Parathyroid adenoma (tissue), 2 donors: ENCODE measurements around the gene SEC61B.

ENCODE experiments used
- H2AFZ ChIP-seq: fragments of 300-600 bp; sonication (generic); one replicate; pipeline ENCODE4 v1.7.0; 2017; ENCODE audit warnings: antibody characterized with exemption, mild to moderate bottlenecking
- H3K27ac ChIP-seq: fragments of 300-600 bp; sonication (generic); one replicate; pipeline ENCODE4 v1.7.0; 2017
- H3K27me3 ChIP-seq: fragments of 300-600 bp; sonication (generic); one replicate; pipeline ENCODE4 v1.7.0; 2017; ENCODE audit warnings: low read length; ENCODE audit not compliant: control insufficient read depth, insufficient read depth
- H3K36me3 ChIP-seq: fragments of 300-600 bp; sonication (generic); one replicate; pipeline ENCODE4 v1.7.0; 2017; ENCODE audit warnings: low read length; ENCODE audit not compliant: control insufficient read depth, insufficient read depth
- H3K4me1 ChIP-seq: fragments of 300-600 bp; sonication (generic); one replicate; pipeline ENCODE4 v1.7.0; 2017; ENCODE audit warnings: control low read depth
- H3K4me2 ChIP-seq: fragments of 300-600 bp; sonication (generic); one replicate; pipeline ENCODE4 v1.7.0; 2017; ENCODE audit warnings: low read length
- H3K4me3 ChIP-seq: fragments of 300-600 bp; sonication (generic); one replicate; pipeline ENCODE4 v1.7.0; 2017; ENCODE audit warnings: low read depth, low read length
- H3K79me2 ChIP-seq: fragments of 300-600 bp; sonication (generic); one replicate; pipeline ENCODE4 v1.7.0; 2017; ENCODE audit warnings: control low read depth
- H3K9ac ChIP-seq: fragments of 300-600 bp; sonication (generic); one replicate; pipeline ENCODE4 v1.7.0; 2017; ENCODE audit warnings: mild to moderate bottlenecking
- H3K9me3 ChIP-seq: fragments of 300-600 bp; sonication (generic); one replicate; pipeline ENCODE4 v1.7.0; 2017; ENCODE audit warnings: low read length; ENCODE audit not compliant: control insufficient read depth
- TF ChIP-seq, protein P1 (sequence below): fragments of 300-600 bp; sonication (generic); IDR thresholded peaks from one replicate; pipeline ENCODE4 v1.7.0; 2017; ENCODE audit warnings: antibody characterized with exemption, mild to moderate bottlenecking
- donor health status: primary hyperparathyroidism.

SEC61B gene

DNA sequence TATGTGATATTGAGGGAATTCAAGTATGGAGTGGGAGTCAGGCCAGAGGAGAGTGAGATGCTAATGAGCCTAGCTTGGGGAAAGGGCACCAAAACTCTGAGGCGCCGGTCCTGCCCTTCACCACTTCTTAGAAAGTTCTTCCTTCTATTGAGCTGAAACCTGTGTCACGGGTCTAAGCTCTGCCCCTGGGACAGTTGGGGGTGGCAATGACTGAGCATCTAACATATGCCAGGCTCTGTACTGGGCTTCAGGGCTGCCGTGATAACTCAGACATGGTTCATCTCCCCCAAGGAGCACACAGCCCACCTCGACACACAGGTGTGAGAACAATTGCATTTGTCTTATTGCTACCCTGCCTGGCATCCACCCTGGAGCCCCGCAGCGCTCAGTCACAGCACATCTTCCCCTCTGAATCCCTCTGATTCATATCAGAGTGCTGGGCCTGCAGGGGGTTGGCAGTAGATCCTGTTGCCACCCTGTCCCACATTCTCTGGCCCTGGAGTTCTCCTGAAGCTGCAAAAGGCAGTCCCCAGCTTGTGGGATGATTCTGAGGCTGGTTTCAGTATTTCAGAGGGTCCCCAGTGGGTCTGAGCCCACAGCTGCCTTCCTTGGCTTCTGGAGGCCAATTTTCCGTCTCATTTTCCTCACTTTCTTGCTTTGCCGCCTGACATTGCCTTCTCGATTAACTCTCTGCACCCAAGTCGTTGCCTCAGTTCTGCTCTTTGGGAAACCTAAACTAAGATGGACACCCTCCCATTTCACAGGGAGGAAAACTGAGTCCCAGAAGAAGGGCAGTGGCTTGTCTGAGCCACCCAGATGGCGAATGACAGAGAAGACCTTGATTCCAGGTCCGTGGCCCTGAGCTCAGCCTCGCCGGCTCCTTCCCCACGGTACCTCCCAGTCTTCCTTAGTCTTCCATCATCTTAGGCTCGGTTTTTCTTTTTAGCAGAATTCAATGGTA is 42.9 kb upstream of the SEC61B start:
- Histone ChIP-seq H3K79me2 (no peaks in the 10 kb centered on the region), H3K36me3 (no peaks in the 10 kb centered on the region), H2AFZ (no peak overlapping the region), H3K4me2 (no peak overlapping the region), H3K27me3 (no peaks in the 10 kb centered on the region), H3K4me1 (no peaks in the 10 kb centered on the region), H3K4me3 (no peak overlapping the region), H3K27ac (no peak overlapping the region), H3K9me3 (no peaks in the 10 kb centered on the region), H3K9ac (no peak overlapping the region)
- TF ChIP-seq, protein P1, sequence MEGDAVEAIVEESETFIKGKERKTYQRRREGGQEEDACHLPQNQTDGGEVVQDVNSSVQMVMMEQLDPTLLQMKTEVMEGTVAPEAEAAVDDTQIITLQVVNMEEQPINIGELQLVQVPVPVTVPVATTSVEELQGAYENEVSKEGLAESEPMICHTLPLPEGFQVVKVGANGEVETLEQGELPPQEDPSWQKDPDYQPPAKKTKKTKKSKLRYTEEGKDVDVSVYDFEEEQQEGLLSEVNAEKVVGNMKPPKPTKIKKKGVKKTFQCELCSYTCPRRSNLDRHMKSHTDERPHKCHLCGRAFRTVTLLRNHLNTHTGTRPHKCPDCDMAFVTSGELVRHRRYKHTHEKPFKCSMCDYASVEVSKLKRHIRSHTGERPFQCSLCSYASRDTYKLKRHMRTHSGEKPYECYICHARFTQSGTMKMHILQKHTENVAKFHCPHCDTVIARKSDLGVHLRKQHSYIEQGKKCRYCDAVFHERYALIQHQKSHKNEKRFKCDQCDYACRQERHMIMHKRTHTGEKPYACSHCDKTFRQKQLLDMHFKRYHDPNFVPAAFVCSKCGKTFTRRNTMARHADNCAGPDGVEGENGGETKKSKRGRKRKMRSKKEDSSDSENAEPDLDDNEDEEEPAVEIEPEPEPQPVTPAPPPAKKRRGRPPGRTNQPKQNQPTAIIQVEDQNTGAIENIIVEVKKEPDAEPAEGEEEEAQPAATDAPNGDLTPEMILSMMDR: no peak

DNA sequence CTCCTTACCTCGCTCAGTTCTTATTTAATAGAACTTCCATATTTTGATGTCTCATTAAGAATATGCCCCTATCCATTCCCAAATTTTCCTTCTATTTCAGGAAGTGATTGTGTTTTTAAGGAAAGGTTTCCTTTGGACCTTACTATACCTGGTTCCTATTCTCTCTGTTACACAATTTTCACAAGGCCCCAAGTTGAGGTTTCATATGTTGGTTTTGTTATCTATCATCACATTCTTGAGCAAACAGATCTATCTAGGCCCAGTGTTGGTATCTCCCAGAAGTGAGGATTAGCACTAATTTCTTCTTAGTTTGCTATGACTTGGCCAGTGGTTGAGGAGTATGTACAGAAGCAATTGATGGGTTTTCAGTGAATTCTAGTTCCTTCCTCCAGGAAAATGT is 41.9 kb upstream of the SEC61B start:
- Histone ChIP-seq H3K4me3 (no peak overlapping the region), H3K9ac (no peak overlapping the region), H3K4me1 (no peaks in the 10 kb centered on the region), H3K27me3 (no peaks in the 10 kb centered on the region), H3K4me2 (no peak overlapping the region), H2AFZ (no peak overlapping the region), H3K27ac (no peak overlapping the region), H3K36me3 (no peaks in the 10 kb centered on the region), H3K9me3 (no peaks in the 10 kb centered on the region), H3K79me2 (no peaks in the 10 kb centered on the region)
- TF ChIP-seq, protein P1: no peak

DNA sequence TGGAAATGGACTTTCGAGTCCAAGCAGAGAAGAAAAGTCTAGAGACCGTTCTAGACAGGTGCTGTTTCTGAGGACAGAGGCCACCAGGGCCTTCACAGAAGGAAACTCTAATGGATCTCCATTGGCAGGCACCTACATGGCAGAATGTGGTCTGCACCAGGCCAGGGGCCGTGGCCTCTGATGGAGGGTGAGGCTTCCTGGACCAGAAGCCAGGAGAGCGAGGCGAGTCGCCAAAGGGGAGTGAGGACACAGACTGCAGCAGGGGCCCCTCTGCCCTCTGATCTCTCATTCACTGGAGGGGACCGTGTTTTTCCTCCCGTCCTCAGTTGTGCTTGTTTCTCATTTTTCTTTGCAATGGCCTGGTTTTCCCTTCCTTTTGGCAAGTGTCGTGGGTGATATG is 41.4 kb upstream of the SEC61B start:
- H3K4me1 ChIP-seq: no peaks in the 10 kb centered on the region
- no peak overlapping the region for H2AFZ ChIP-seq
- no peaks in the 10 kb centered on the region for H3K36me3 ChIP-seq
- H3K9ac ChIP-seq: no peak overlapping the region
- H3K27me3 ChIP-seq: no peaks in the 10 kb centered on the region
- H3K9me3 ChIP-seq: no peaks in the 10 kb centered on the region
- TF ChIP-seq, protein P1: no peak
- no peak overlapping the region for H3K4me2 ChIP-seq
- no peak overlapping the region for H3K27ac ChIP-seq
- no peak overlapping the region for H3K4me3 ChIP-seq
- H3K79me2 ChIP-seq: no peaks in the 10 kb centered on the region

DNA sequence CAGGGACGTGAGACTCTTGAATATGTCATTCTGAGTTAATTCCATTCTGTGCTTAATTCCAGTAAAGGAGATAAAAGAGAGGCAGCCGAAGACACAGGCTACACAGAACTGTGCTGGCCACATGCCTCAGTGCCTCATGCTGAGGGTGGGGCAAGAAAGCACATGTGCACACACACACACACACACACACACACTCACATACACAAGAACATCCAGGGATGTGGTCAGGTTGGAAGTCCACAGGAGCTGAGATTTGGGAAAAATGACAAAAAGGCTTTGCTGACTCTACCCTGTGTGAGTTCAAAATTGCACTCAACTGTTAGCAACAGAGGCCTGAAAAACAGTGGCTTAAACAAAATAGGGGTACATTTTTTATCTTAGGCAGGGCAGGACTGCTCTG is 40.9 kb upstream of the SEC61B start:
- Histone ChIP-seq H2AFZ (no peak overlapping the region), H3K79me2 (no peaks in the 10 kb centered on the region), H3K9ac (no peak overlapping the region), H3K27me3 (no peaks in the 10 kb centered on the region), H3K4me1 (no peaks in the 10 kb centered on the region), H3K4me2 (no peak overlapping the region), H3K4me3 (no peak overlapping the region), H3K27ac (no peak overlapping the region), H3K36me3 (no peaks in the 10 kb centered on the region), H3K9me3 (no peaks in the 10 kb centered on the region)
- TF ChIP-seq, protein P1: no peak

DNA sequence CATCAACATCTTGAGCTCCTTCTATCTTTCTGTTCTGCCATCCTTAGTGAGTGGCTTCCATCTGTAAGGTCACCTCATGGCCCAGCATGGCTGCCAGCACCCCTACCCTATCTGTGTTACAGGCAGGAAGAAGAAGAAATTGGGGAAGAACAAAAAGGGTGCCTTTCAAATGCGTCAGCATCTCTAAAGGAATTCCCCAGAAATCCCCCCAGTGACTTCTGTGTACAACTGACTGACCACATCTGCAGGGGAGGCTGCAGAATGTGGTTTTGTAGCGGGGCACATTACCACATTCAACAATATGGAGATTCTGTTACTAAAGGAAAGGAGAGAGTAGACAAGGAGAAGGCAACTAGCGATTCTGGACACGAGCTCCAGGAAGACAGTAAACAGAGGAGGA is 40.5 kb upstream of the SEC61B start:
- H3K36me3 ChIP-seq: no peaks in the 10 kb centered on the region
- no peak overlapping the region for H3K4me3 ChIP-seq
- H2AFZ ChIP-seq: no peak overlapping the region
- H3K9ac ChIP-seq: no peak overlapping the region
- no peaks in the 10 kb centered on the region for H3K9me3 ChIP-seq
- no peaks in the 10 kb centered on the region for H3K27me3 ChIP-seq
- H3K4me2 ChIP-seq: no peak overlapping the region
- H3K27ac ChIP-seq: no peak overlapping the region
- no peaks in the 10 kb centered on the region for H3K4me1 ChIP-seq
- TF ChIP-seq, protein P1: no peak
- H3K79me2 ChIP-seq: no peaks in the 10 kb centered on the region
